ENCODE results near the gene CBX4. TPM values are rescaled to one million over a fixed set of nuclear protein-coding genes. Genes with fewer than 3 reads are reported as not detected.
A peak's percentile ranks its signal among the peaks of the same experiment; 100 is the strongest.

CBX4 gene
- total and polyA plus RNA-seq, 2 of the 4 experiments (the other 2 are of a cell fraction): 3.2 to 9.4 TPM

DNA sequence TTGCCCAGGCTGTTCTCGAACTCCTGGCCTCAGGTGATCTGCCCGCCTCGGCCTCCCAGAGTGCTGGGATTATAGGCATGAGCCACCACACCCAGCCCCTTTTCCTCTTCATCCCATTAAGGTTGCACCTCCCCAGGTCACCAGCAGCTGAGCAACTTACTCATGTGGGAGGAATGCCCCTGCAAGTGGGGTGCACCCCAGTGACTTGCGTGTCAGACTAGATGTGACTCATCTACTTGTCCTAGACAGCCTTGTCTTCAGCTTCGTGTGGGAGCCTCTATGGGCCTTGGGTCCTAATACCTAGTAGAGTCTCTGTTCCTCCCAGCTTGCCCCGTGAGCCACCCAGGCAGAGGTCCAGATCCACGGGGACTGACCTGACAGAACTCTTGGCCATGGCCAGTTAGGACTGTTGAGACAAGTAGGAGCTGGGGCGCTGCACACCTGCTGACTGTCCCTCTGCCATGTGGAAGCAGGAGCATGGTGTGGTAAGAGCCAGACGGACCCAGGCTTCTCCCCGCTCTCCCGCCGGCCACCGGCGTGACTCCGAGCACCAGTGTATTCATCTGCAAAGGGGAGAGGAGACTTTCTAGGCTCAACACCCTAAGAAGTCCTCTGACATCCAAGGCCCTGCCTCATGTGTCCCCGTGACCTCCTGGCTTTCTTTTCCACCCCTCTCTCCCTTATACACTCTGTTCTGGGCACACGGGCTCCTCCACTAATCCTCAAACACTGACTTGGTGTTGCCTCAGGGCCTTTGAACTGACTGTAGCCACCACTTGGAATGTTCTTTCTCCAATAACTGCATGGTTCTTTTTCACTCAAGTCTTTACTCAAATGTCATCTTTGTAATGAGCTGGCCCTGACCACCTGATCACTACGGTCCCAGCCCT is 11.6 kb upstream of the CBX4 start:
- Histone ChIP-seq H4K8ac (ENCODE audit: low read depth in 2 of 2, low read length in 2 of 2) (no peak overlapping the region; a peak in 1 of 4 replicates), H4K5ac (ENCODE audit: low read depth, low read length) (no peak overlapping the region), H4K20me1 (ENCODE audit: insufficient read depth, low read length) (no peaks in the 10 kb centered on the region), H3K27ac (ENCODE audit: insufficient read depth, low read length) (no peak overlapping the region), H3K4me2 (ENCODE audit: low read depth, low read length) (no peak overlapping the region), H3K18ac (ENCODE audit: low read depth, low read length) (no peak overlapping the region), H3K9me1 (ENCODE audit: insufficient read depth, low read length) (peaks cover 6% of the 10 kb centered on the region; the same call in 1 of the 2 replicates), H3K9me3 (ENCODE audit: control insufficient read depth, insufficient read depth, low read length) (no peaks in the 10 kb centered on the region), H2BK5ac (ENCODE audit: low read depth, low read length, poor library complexity, severe bottlenecking) (no peak overlapping the region), H3K14ac (replicated peaks; ENCODE audit: low read depth, low read length) (no peak overlapping the region), H3K4me3 (ENCODE audit: insufficient read depth, low read depth, low read length) (no peak overlapping the region), H2AK9ac (replicated peaks; ENCODE audit: low read depth, low read length, poor library complexity) (no peak overlapping the region), H4K91ac (ENCODE audit: insufficient read depth, low read depth, low read length) (peak overlapping the region; percentile 28; the same call in 1 of the 2 replicates), H3K79me1 (ENCODE audit: low read depth in 1 of 2, low read length in 2 of 2) (no peaks in the 10 kb centered on the region), H3K9ac (ENCODE audit: low read depth, low read length) (no peak overlapping the region), H3K4me1 (ENCODE audit: control insufficient read depth, insufficient read depth, low read length) (peaks cover 6% of the 10 kb centered on the region), H2BK120ac (ENCODE audit: low read depth, low read length) (peak overlapping the region; percentile 51), H2BK15ac (ENCODE audit: low read depth, low read length) (no peak overlapping the region), H2BK20ac (ENCODE audit: low read depth, low read length) (peak overlapping the region; percentile 60), H2AFZ (replicated peaks; ENCODE audit: low read length, poor library complexity) (peak overlapping the region; percentile 53), H2AK5ac (ENCODE audit: low read depth, low read length) (peak overlapping the region; percentile 27; the same call in 1 of the 2 replicates), H3K27me3 (ENCODE audit: control insufficient read depth, insufficient read depth, low read length) (peaks cover 2% of the 10 kb centered on the region; the same call in 1 of the 2 replicates), H3K4ac (ENCODE audit: low read depth, low read length) (peak overlapping the region; percentile 31), H3K36me3 (ENCODE audit: control insufficient read depth, insufficient read depth, low read length) (no peaks in the 10 kb centered on the region), H3K23ac (ENCODE audit: low read depth, low read length) (no peak overlapping the region), H3K56ac (ENCODE audit: extremely low read depth, insufficient read depth, low read length) (no peak overlapping the region)
- in situ Hi-C loops (cut with MboI; ENCODE audit: low sequenced_read_pairs): no loop called here
- dilution Hi-C loops (cut with HindIII; ENCODE audit: low sequenced_read_pairs, unreplicated experiment): no loop called here
- 52% methylated on average over 6 of the region's 18 CpGs; no CpG with 5 or more reads in 1 of the 2 experiments for WGBS, 2 experiments (ENCODE audit: extremely low coverage in 2 of 2, insufficient read length in 1 of 2)
- BruUV-seq (replicated peaks): no TSS peak
- TF ChIP-seq, protein P1, sequence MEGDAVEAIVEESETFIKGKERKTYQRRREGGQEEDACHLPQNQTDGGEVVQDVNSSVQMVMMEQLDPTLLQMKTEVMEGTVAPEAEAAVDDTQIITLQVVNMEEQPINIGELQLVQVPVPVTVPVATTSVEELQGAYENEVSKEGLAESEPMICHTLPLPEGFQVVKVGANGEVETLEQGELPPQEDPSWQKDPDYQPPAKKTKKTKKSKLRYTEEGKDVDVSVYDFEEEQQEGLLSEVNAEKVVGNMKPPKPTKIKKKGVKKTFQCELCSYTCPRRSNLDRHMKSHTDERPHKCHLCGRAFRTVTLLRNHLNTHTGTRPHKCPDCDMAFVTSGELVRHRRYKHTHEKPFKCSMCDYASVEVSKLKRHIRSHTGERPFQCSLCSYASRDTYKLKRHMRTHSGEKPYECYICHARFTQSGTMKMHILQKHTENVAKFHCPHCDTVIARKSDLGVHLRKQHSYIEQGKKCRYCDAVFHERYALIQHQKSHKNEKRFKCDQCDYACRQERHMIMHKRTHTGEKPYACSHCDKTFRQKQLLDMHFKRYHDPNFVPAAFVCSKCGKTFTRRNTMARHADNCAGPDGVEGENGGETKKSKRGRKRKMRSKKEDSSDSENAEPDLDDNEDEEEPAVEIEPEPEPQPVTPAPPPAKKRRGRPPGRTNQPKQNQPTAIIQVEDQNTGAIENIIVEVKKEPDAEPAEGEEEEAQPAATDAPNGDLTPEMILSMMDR (conservative IDR thresholded peaks at IDR 0.05; ENCODE audit: low read depth, low read length): no peak
- TF ChIP-seq FOS (IDR thresholded peaks at IDR 0.05; ENCODE audit: low read depth, low read length) (peak; percentile 75; the same call in 1 of the 2 replicates), MAZ (IDR thresholded peaks at IDR 0.05; ENCODE audit: borderline replicate concordance, low read depth, low read length) (peak; percentile 48; the same call in 1 of the 2 replicates)
- DNase-seq (peak; percentile 86), ATAC-seq (ENCODE audit: low read depth) (peak; percentile 90)
- intact Hi-C loops (cut with micrococcal nuclease): loop anchor here (10.0 kb wide), 1 partner anchor 54 kb away; no protein-coding TSS in a partner anchor
- POLR2A ChIA-PET (ENCODE audit: unreplicated experiment): no interaction called here
- CTCF ChIA-PET: interaction anchor here (1.2 to 2.6 kb wide), 2 partner anchors 11 to 14 kb away, joined by 3 to 8 read pairs; partner anchors contain the start of gene CBX4

Measured in IMR-90 (cell line).